CD14-positive monocyte (primary cell): ENCODE data around the gene TUBB4B. TPM values are rescaled to one million over a fixed set of nuclear protein-coding genes. Genes with fewer than 3 reads are reported as not detected.

Source experiments
- DNase-seq, 3 donors: peaks; one replicate each; pipeline ENCODE4 v3.0.0-alpha.2; 2011 to 2022
- H2AFZ ChIP-seq: 2 replicates; pipeline ENCODE4 v1.6.0; 2012; ENCODE audit warnings: mild to moderate bottlenecking, low read depth, low read length, inconsistent platforms; ENCODE audit not compliant: insufficient read depth, poor library complexity, severe bottlenecking
- H3K27ac ChIP-seq, 2 donors: 1 replicate in 1 of 2; 2 replicates in 1 of 2; pipeline ENCODE4 v1.5.1; 2012 to 2013; ENCODE audit warnings: low read length in 2 of 2, control low read depth in 1 of 2, inconsistent platforms in 1 of 2, low read depth in 1 of 2, mild to moderate bottlenecking in 1 of 2
- H3K27me3 ChIP-seq, 2 donors: one replicate each; pipeline versions ENCODE4 v1.6.0 to v1.6.1; 2011 to 2013; ENCODE audit warnings: low read length in 2 of 2; ENCODE audit not compliant: control insufficient read depth in 2 of 2, insufficient read depth in 2 of 2
- H3K36me3 ChIP-seq, 2 donors: replicated peaks in 1 of 2; 1 replicate in 1 of 2; 2 replicates in 1 of 2; pipeline versions ENCODE4 v1.5.1 to v1.6.1; 2012 to 2013; ENCODE audit warnings: low read length in 2 of 2, control low read depth in 1 of 2, inconsistent platforms in 1 of 2, mild to moderate bottlenecking in 1 of 2; ENCODE audit not compliant: insufficient read depth in 2 of 2, control insufficient read depth in 1 of 2
- H3K4me1 ChIP-seq, 2 donors: 1 replicate in 1 of 2; 2 replicates in 1 of 2; pipeline versions ENCODE4 v1.5.1 to v1.6.1; 2012 to 2013; ENCODE audit warnings: low read length in 2 of 2, control low read depth in 1 of 2, inconsistent platforms in 1 of 2, mild to moderate bottlenecking in 1 of 2, moderate library complexity in 1 of 2; ENCODE audit not compliant: insufficient read depth in 2 of 2, control insufficient read depth in 1 of 2
- H3K4me2 ChIP-seq: replicated peaks from 2 replicates; pipeline ENCODE3; 2012; ENCODE audit warnings: low read length, moderate library complexity, mild to moderate bottlenecking; ENCODE audit not compliant: poor library complexity, severe bottlenecking; ENCODE audit errors: extremely low read depth
- H3K4me3 ChIP-seq, 3 experiments: fragments of 200-600 bp in 1 of 3; sonication (generic) in 1 of 3; replicated peaks in 1 of 3; 1 replicate in 2 of 3; 2 replicates in 1 of 3; pipeline ENCODE4 v1.5.1; 2011 to 2013; ENCODE audit warnings: low read length in 3 of 3, mild to moderate bottlenecking in 3 of 3, control low read depth in 2 of 3, low read depth in 2 of 3, inconsistent platforms in 1 of 3, moderate library complexity in 1 of 3
- H3K79me2 ChIP-seq: 2 replicates; pipeline ENCODE4 v1.6.0; 2012; ENCODE audit warnings: mild to moderate bottlenecking, control low read depth, inconsistent platforms, low read length, moderate library complexity; ENCODE audit not compliant: insufficient read depth
- H3K9ac ChIP-seq: 2 replicates; pipeline ENCODE4 v1.6.0; 2017; ENCODE audit warnings: low read length, mild to moderate bottlenecking; ENCODE audit not compliant: insufficient read depth, poor library complexity, severe bottlenecking
- H3K9me3 ChIP-seq, 2 donors: replicated peaks in 1 of 2; 1 replicate in 1 of 2; 2 replicates in 1 of 2; pipeline versions ENCODE4 v1.5.1 to v1.6.1; 2012 to 2013; ENCODE audit warnings: low read length in 2 of 2, control low read depth in 1 of 2; ENCODE audit not compliant: control insufficient read depth in 1 of 2, insufficient read depth in 1 of 2
- H4K20me1 ChIP-seq: 2 replicates; pipeline ENCODE4 v1.6.0; 2012; ENCODE audit warnings: mild to moderate bottlenecking, low read length, control low read depth, moderate library complexity; ENCODE audit not compliant: insufficient read depth
- H3K27ac Mint-ChIP-seq, 7 donors: one replicate each; pipeline ENCODE4 v1.8.0; 2020; ENCODE audit warnings: mild to moderate bottlenecking in 7 of 7, mixed read lengths in 7 of 7, moderate library complexity in 6 of 7, inconsistent platforms in 2 of 7
- H3K27me3 Mint-ChIP-seq, 3 donors: one replicate each; pipeline ENCODE4 v1.8.0; 2021 to 2022; ENCODE audit warnings: low read depth in 3 of 3, mild to moderate bottlenecking in 3 of 3, mixed read lengths in 3 of 3, moderate library complexity in 3 of 3, inconsistent platforms in 1 of 3
- H3K36me3 Mint-ChIP-seq, 2 donors: one replicate each; pipeline ENCODE4 v1.8.0; 2020; ENCODE audit warnings: mixed read lengths in 2 of 2, inconsistent platforms in 1 of 2, mild to moderate bottlenecking in 1 of 2
- H3K4me1 Mint-ChIP-seq: one replicate; pipeline ENCODE4 v1.8.0; 2020; ENCODE audit warnings: mild to moderate bottlenecking, mixed read lengths
- H3K4me3 Mint-ChIP-seq, 2 donors: one replicate each; pipeline ENCODE4 v1.8.0; 2020; ENCODE audit warnings: mild to moderate bottlenecking in 2 of 2, mixed read lengths in 2 of 2, moderate library complexity in 1 of 2
- H3K9me3 Mint-ChIP-seq, 7 donors: one replicate each; pipeline ENCODE4 v1.8.0; 2020 to 2022; ENCODE audit warnings: mixed read lengths in 7 of 7, mild to moderate bottlenecking in 6 of 7, moderate library complexity in 6 of 7, inconsistent platforms in 2 of 7
- WGBS: methylation state at CpG from one replicate; pipeline ENCODE4 v1.1.5; 2013; ENCODE audit warnings: missing lambda C conversion rate; ENCODE audit not compliant: insufficient coverage; 5-methylcytosine and 5-hydroxymethylcytosine counted together
- intact Hi-C, 2 donors: fragments of 100-400 bp; cut with micrococcal nuclease; formaldehyde crosslinking; loops; one replicate each; pipeline versions ENCODE4 v1.15.0 to v1.15.1; 2023
- polyA plus RNA-seq, 3 donors: library from polyadenylated mRNA; depleted of rRNA in 1 of 3; unstranded in 2 of 3; stranded (reverse) in 1 of 3; fragments of 300-500 nt in 2 of 3; fragments of >200 nt in 1 of 3; fragmentation: Illumina TruSeq in 2 of 3; gene quantifications; 1 replicate in 2 of 3; 2 replicates in 1 of 3; pipeline ENCODE4 v1.2.3, GENCODE V29; 2012 to 2021
- TF ChIP-seq, protein P1 (sequence below): fragments of 200-600 bp; IDR thresholded peaks from one replicate; pipeline ENCODE4 v1.8.0; 2022; ENCODE audit warnings: antibody characterized with exemption, mild to moderate bottlenecking

Gene TUBB4B
- polyA plus RNA-seq, 3 donors: 58.1 to 284 (median 70.8) TPM

DNA sequence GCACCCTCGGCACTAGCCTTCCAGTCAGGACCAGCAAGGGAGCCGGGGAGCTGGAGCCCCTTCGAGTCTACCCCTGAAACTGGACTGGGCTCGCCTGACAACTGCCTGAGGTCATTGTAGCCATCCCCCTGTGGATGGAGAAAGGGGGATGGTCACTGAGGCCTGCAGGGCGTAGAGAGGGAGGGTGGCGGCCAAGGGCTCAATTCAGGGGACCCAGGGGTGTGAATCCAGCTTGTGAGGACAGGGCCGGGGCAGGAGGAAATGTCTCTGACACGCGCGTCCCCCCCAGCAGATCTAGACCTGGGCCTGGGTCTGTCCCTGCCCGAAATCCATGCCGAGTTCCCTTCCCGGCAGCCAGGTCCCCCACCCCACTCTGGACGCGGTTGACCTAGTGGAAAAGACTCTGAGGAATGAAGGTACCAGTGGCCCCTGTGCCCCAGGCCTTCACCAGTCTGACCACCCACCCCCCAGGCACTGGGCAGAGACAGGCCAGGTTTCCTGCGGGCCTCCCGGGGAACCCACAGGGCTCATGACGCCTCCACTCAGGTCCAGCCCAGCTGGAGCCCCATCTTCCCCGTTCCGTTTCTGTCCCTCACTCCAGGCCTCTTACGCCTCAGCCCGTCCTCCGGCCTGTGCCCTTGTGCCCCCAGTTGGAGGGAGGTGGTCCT lies 9.6 kb upstream of the TUBB4B start:
- TF ChIP-seq, protein P1, sequence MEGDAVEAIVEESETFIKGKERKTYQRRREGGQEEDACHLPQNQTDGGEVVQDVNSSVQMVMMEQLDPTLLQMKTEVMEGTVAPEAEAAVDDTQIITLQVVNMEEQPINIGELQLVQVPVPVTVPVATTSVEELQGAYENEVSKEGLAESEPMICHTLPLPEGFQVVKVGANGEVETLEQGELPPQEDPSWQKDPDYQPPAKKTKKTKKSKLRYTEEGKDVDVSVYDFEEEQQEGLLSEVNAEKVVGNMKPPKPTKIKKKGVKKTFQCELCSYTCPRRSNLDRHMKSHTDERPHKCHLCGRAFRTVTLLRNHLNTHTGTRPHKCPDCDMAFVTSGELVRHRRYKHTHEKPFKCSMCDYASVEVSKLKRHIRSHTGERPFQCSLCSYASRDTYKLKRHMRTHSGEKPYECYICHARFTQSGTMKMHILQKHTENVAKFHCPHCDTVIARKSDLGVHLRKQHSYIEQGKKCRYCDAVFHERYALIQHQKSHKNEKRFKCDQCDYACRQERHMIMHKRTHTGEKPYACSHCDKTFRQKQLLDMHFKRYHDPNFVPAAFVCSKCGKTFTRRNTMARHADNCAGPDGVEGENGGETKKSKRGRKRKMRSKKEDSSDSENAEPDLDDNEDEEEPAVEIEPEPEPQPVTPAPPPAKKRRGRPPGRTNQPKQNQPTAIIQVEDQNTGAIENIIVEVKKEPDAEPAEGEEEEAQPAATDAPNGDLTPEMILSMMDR: no peak
- Mint-ChIP-seq H3K36me3 (no peaks in the 10 kb centered on the region), H3K4me3 (no peak overlapping the region), H3K27ac (no peak overlapping the region), H3K27me3 (peaks cover 2 to 47% (median 10%) of the 10 kb centered on the region in 3 donors), H3K4me1 (peaks cover 4% of the 10 kb centered on the region), H3K9me3 (peaks cover 0 to 4% (median 0%) of the 10 kb centered on the region in 7 donors)
- H3K27me3 ChIP-seq: peaks cover 0 to 9% of the 10 kb centered on the region in 2 donors
- no peaks in the 10 kb centered on the region for H3K9me3 ChIP-seq
- 92% methylated on average over 16 of the region's 23 CpGs for WGBS
- no peak overlapping the region for H3K4me2 ChIP-seq
- H3K27ac ChIP-seq: no peak overlapping the region
- H2AFZ ChIP-seq: no peak overlapping the region
- H3K9ac ChIP-seq: no peak overlapping the region
- H3K36me3 ChIP-seq: no peaks in the 10 kb centered on the region
- H4K20me1 ChIP-seq: no peaks in the 10 kb centered on the region
- intact Hi-C loops: no loop called here
- H3K4me3 ChIP-seq: no peak overlapping the region
- no peaks in the 10 kb centered on the region for H3K79me2 ChIP-seq
- H3K4me1 ChIP-seq: peaks cover 5 to 6% of the 10 kb centered on the region in 2 donors
- DNase-seq: no peak

DNA sequence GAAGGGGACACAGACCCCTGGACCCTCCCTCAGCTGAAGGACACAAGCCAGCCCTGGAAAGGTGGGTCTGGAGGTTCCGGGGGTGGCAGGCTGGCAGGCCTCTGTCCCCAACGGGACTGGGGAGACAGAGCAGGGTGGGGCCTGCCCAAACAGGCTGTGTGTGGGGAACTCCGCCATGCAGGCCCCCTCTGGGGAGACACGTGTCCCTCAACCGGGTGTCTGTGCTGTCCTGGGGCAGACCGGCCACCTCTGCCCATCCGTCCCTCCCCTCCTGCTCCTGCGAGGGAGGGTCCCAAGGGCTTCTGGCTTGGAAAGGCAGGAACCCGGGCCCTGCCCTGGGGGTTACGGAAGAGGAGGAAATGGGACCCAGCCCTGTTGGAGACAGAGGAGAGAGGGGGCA lies 9.0 kb upstream of the TUBB4B start:
- Mint-ChIP-seq H3K27me3 (peaks cover 2 to 44% (median 10%) of the 10 kb centered on the region in 3 donors), H3K4me1 (peaks cover 7% of the 10 kb centered on the region), H3K36me3 (no peaks in the 10 kb centered on the region), H3K9me3 (peaks cover 0 to 4% (median 0%) of the 10 kb centered on the region in 7 donors), H3K4me3 (no peak overlapping the region), H3K27ac (no peak overlapping the region)
- intact Hi-C loops: no loop called here
- TF ChIP-seq, protein P1: no peak
- Histone ChIP-seq H3K4me1 (peaks cover 11 to 12% of the 10 kb centered on the region in 2 donors), H3K79me2 (no peaks in the 10 kb centered on the region), H4K20me1 (no peaks in the 10 kb centered on the region), H2AFZ (no peak overlapping the region), H3K9ac (no peak overlapping the region), H3K36me3 (no peaks in the 10 kb centered on the region), H3K9me3 (no peaks in the 10 kb centered on the region), H3K4me3 (no peak overlapping the region), H3K27me3 (peaks cover 0 to 4% of the 10 kb centered on the region in 2 donors), H3K4me2 (no peak overlapping the region), H3K27ac (no peak overlapping the region)
- DNase-seq: no peak
- 83% methylated on average over 9 of the region's 10 CpGs for WGBS
